MM.1S (cell line): Measurements from ENCODE around the gene NIN.

Experiments used
- CTCF ChIP-seq: fragments of 300-600 bp; sonication (generic); IDR thresholded peaks from 2 replicates; pipeline ENCODE4 v1.5.1; 2016; ENCODE audit warnings: antibody characterized with exemption, low read length, mixed read lengths
- EZH2 ChIP-seq: fragments of 300-600 bp; sonication (generic); optimal IDR thresholded peaks from 2 replicates; pipeline ENCODE3; 2017; ENCODE audit warnings: low read depth, mild to moderate bottlenecking, antibody characterized with exemption, low read length, mixed read lengths

- TF ChIP-seq CTCF (no peak), EZH2 (no peak)
Measured at GRCh38 chr14:50796390-50796789, 34.6 kb downstream of the NIN start.
